ENCODE measurements around the gene RAB28. TPM values are rescaled to one million over a fixed set of nuclear protein-coding genes. Genes with fewer than 3 reads are reported as not detected.

The RAB28 gene
- total RNA-seq, 4 donors from 2014 or later = 9.7 to 32.6 (median 21.2) TPM

- intact Hi-C loops (cut with DNase I; ENCODE audit: low total_unique reads) = no loop called here
- DNase-seq = no peak
- Histone ChIP-seq H3K36me3 (no peaks in the 10 kb centered on the region), H3K27me3 (no peaks in the 10 kb centered on the region), H3K4me3 (no peak overlapping the region), H3K27ac (no peak overlapping the region), H3K4me1 (no peaks in the 10 kb centered on the region), H3K9me3 (no peaks in the 10 kb centered on the region)
- TF ChIP-seq POLR2A (IDR thresholded peaks at IDR 0.05) = no peak
- TF ChIP-seq, protein P1, sequence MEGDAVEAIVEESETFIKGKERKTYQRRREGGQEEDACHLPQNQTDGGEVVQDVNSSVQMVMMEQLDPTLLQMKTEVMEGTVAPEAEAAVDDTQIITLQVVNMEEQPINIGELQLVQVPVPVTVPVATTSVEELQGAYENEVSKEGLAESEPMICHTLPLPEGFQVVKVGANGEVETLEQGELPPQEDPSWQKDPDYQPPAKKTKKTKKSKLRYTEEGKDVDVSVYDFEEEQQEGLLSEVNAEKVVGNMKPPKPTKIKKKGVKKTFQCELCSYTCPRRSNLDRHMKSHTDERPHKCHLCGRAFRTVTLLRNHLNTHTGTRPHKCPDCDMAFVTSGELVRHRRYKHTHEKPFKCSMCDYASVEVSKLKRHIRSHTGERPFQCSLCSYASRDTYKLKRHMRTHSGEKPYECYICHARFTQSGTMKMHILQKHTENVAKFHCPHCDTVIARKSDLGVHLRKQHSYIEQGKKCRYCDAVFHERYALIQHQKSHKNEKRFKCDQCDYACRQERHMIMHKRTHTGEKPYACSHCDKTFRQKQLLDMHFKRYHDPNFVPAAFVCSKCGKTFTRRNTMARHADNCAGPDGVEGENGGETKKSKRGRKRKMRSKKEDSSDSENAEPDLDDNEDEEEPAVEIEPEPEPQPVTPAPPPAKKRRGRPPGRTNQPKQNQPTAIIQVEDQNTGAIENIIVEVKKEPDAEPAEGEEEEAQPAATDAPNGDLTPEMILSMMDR (IDR thresholded peaks at IDR 0.05) = no peak
Observed at GRCh38 chr4:13355111-13355880, 128.8 kb downstream of the RAB28 start.

- H3K27ac ChIP-seq = no peak overlapping the region
- no peaks in the 10 kb centered on the region for H3K4me1 ChIP-seq
- no peak for DNase-seq
- H3K4me3 ChIP-seq = no peak overlapping the region
- H3K36me3 ChIP-seq = no peaks in the 10 kb centered on the region
- TF ChIP-seq, protein P1 (IDR thresholded peaks at IDR 0.05) = no peak
- no peak for TF ChIP-seq POLR2A (IDR thresholded peaks at IDR 0.05)
- H3K27me3 ChIP-seq = no peaks in the 10 kb centered on the region
- H3K9me3 ChIP-seq = no peaks in the 10 kb centered on the region
- intact Hi-C loops (cut with DNase I; ENCODE audit: low total_unique reads) = no loop called here
Observed at GRCh38 chr4:13349096-13349495, 135.0 kb downstream of the RAB28 start.

GRCh38 chr4:13348216-13348615 is 135.9 kb downstream of the RAB28 start:
- H3K36me3 ChIP-seq = no peaks in the 10 kb centered on the region
- DNase-seq = no peak
- TF ChIP-seq, protein P1 (IDR thresholded peaks at IDR 0.05) = no peak
- no peak for TF ChIP-seq POLR2A (IDR thresholded peaks at IDR 0.05)
- no peak overlapping the region for H3K27ac ChIP-seq
- intact Hi-C loops (cut with DNase I; ENCODE audit: low total_unique reads) = no loop called here
- no peaks in the 10 kb centered on the region for H3K27me3 ChIP-seq
- no peaks in the 10 kb centered on the region for H3K4me1 ChIP-seq
- H3K9me3 ChIP-seq = no peaks in the 10 kb centered on the region
- no peak overlapping the region for H3K4me3 ChIP-seq

DNA sequence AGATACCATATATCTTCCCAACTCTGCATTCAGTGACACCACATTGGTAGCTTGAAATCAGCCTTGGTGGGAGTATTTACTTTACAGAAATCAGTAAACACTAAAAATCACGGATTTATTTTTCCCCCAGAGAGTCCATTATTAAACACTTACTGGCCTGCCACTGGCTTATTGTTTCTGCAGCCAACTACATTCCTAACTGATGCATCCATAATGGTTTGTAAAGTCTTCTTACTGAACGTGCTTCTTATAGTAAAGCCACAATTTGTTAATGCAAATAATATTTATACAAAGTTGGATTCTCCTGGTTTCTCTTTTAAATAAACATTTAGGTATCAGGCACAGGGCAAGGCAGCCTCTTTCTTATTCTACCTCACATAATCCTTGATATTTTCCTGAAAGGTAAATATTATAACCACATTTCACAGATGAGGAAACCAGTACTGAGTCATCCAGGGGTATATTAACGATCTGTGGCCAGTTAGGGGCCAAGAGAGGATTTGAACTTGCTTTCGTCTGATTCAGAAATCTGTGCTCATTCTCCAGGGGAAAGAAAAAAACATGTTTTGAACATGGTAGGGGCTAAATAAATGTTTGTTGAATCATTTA is 136.5 kb downstream of the RAB28 start:
- Histone ChIP-seq H3K27ac (no peak overlapping the region), H3K4me1 (no peaks in the 10 kb centered on the region), H3K4me3 (no peak overlapping the region), H3K36me3 (no peaks in the 10 kb centered on the region), H3K9me3 (no peaks in the 10 kb centered on the region), H3K27me3 (no peaks in the 10 kb centered on the region)
- DNase-seq = no peak
- no peak for TF ChIP-seq POLR2A (IDR thresholded peaks at IDR 0.05)
- TF ChIP-seq, protein P1 (IDR thresholded peaks at IDR 0.05) = no peak
- intact Hi-C loops (cut with DNase I; ENCODE audit: low total_unique reads) = no loop called here

DNA sequence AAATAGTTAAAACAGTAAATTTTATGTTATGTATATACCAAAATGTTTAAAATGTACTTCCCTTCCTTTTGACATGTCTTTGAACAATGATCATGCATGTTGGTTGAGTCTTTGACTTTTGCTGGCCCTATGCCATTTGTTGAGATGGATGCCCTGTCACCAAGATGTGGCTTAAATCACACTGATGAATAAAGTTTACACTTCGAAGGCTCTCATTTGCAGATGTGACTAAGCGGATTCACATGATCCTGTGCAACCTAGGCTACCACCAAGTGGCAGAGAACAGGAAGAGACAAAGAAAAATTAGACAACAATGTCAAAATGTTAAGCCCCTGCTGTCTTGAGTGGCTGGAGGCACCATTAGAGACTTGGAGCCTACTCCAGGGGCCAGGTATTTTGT is 139.9 kb downstream of the RAB28 start:
- Histone ChIP-seq H3K9me3 (no peaks in the 10 kb centered on the region), H3K4me3 (no peak overlapping the region), H3K27me3 (no peaks in the 10 kb centered on the region), H3K4me1 (no peaks in the 10 kb centered on the region), H3K36me3 (no peaks in the 10 kb centered on the region), H3K27ac (no peak overlapping the region)
- no peak for DNase-seq
- intact Hi-C loops (cut with DNase I; ENCODE audit: low total_unique reads) = no loop called here
- no peak for TF ChIP-seq POLR2A (IDR thresholded peaks at IDR 0.05)
- TF ChIP-seq, protein P1 (IDR thresholded peaks at IDR 0.05) = no peak

All from uterus (tissue), 4 donors.